Left lung (tissue), 10 donors: ENCODE measurements around the gene FOXD2. TPM values are rescaled to one million over a fixed set of nuclear protein-coding genes. Genes with fewer than 3 reads are reported as not detected.
A peak's percentile ranks its signal among the peaks of the same experiment; 100 is the strongest.

Source experiments
- ATAC-seq: fragments of 200-7000 bp; cut with Tn5 transposase; one replicate; pipeline ENCODE4 v1.9.1; 2020; ENCODE audit warnings: moderate library complexity
- DNase-seq, 4 donors: peaks; one replicate each; pipeline ENCODE4 v3.0.0-alpha.2; 2013 to 2020
- H3K27ac ChIP-seq, 2 donors: fragments of 200-600 bp; sonication (generic) in 1 of 2; one replicate each; pipeline versions ENCODE4 v1.5.0 to v1.8.0; 2020 to 2021
- H3K27me3 ChIP-seq, 2 donors: fragments of 200-600 bp; sonication (generic) in 1 of 2; one replicate each; pipeline versions ENCODE4 v1.5.0 to v1.8.0; 2020 to 2021
- H3K36me3 ChIP-seq, 2 donors: fragments of 200-600 bp; sonication (generic) in 1 of 2; one replicate each; pipeline versions ENCODE4 v1.5.0 to v1.8.0; 2020 to 2021
- H3K4me1 ChIP-seq, 2 donors: fragments of 200-600 bp; one replicate each; pipeline ENCODE4 v1.8.0; 2021
- H3K4me3 ChIP-seq, 2 donors: fragments of 200-600 bp; sonication (generic) in 1 of 2; one replicate each; pipeline versions ENCODE4 v1.5.0 to v1.8.0; 2020 to 2021; ENCODE audit warnings: mild to moderate bottlenecking in 1 of 2
- H3K9me3 ChIP-seq, 2 donors: fragments of 200-600 bp; sonication (generic) in 1 of 2; one replicate each; pipeline versions ENCODE4 v1.5.0 to v1.8.0; 2020 to 2021
- intact Hi-C, 2 donors: fragments of 100-400 bp; cut with DNase I; formaldehyde crosslinking; loops; one replicate each; pipeline versions ENCODE4 v1.11.2 to v1.14.2; 2022
- polyA plus RNA-seq, 6 donors: library from polyadenylated mRNA; unstranded; fragments of 120-200 nt; gene quantifications; one replicate each; pipeline ENCODE4 v1.2.1, GENCODE V29; 2013; ENCODE audit not compliant: insufficient read length in 6 of 6
- total RNA-seq, 2 donors: library from RNA; stranded (reverse); fragmentation: NEBNext Ultra II Directional; extraction: Animal tissue kit (Norgen Biotek cat#: 25700); gene quantifications; one replicate each; pipeline ENCODE4 v1.2.1, GENCODE V29; 2021
- TF ChIP-seq, protein P1 (sequence below), 2 donors: fragments of 200-600 bp; sonication (generic) in 1 of 2; IDR thresholded peaks; one replicate each; pipeline versions ENCODE4 v1.5.0 to v1.8.0; 2021; ENCODE audit warnings: antibody characterized with exemption in 2 of 2
- donor health status: DM: no; HTN: yes; CAD: no.
- donor health status: DM: no; HTN: no; CAD: no.

FOXD2 gene
- total and polyA plus RNA-seq, 8 donors: 0.29 to 0.46 (median 0.35) TPM

DNA sequence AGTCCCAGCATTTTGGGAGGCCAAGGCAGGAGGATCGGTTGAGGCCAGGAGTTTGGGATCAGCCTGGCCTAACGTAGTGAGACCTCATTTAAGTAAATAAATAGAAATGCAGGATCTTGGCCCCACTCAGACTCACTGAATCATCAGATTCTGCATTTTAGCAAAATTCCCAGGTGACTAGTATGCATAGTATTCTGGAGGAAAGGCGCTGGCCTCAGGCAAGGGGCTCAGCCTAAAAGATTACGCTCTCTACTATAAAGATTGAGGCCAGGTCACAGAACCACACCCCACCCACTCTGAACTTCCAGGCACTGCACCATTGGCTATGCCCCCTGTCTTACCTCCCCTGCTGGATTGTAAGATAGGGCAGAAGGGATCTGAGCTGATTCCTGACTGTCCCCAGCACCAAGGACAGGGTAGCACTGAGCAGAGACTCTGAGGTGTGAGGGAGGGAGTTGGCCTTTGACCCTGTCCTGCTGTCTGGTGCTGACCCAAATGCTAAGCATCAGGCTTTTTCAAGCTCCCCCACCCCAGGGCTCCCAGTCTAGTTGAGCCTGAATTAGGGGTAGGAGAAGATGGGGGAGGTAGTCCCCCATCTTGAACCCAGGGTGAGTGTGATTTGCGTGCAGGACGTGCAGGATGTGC, 19.0 kb upstream of the FOXD2 start:
- intact Hi-C loops: no loop called here
- Histone ChIP-seq H3K36me3 (no peaks in the 10 kb centered on the region), H3K4me3 (no peak overlapping the region), H3K27ac (no peak overlapping the region), H3K27me3 (peaks cover 26 to 88% of the 10 kb centered on the region in 2 donors), H3K4me1 (no peaks in the 10 kb centered on the region), H3K9me3 (no peaks in the 10 kb centered on the region)
- TF ChIP-seq, protein P1, sequence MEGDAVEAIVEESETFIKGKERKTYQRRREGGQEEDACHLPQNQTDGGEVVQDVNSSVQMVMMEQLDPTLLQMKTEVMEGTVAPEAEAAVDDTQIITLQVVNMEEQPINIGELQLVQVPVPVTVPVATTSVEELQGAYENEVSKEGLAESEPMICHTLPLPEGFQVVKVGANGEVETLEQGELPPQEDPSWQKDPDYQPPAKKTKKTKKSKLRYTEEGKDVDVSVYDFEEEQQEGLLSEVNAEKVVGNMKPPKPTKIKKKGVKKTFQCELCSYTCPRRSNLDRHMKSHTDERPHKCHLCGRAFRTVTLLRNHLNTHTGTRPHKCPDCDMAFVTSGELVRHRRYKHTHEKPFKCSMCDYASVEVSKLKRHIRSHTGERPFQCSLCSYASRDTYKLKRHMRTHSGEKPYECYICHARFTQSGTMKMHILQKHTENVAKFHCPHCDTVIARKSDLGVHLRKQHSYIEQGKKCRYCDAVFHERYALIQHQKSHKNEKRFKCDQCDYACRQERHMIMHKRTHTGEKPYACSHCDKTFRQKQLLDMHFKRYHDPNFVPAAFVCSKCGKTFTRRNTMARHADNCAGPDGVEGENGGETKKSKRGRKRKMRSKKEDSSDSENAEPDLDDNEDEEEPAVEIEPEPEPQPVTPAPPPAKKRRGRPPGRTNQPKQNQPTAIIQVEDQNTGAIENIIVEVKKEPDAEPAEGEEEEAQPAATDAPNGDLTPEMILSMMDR (IDR thresholded peaks at IDR 0.05): no peak
- no peak for DNase-seq
- ATAC-seq: no peak

DNA sequence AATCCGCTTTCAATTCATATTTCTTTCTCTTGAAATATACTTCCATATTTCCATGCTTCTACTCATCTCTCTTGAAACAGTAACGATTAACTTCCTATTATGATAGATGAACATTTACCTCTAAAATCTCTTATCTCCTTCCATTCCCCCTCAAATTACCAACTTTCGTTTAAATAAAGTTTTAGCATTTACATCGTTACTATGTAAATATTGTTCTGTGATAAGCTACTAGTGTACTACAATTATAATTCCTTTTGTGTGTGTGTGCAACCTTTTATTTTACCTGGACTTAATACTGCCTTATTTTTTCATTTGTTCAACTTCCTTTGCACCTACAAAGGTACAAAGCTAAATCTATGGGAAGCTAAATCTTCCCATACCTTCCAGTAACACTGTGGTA, 17.3 kb upstream of the FOXD2 start:
- Histone ChIP-seq H3K36me3 (no peaks in the 10 kb centered on the region), H3K27me3 (peaks cover 26 to 84% of the 10 kb centered on the region in 2 donors), H3K9me3 (no peaks in the 10 kb centered on the region), H3K27ac (no peak overlapping the region), H3K4me3 (no peak overlapping the region), H3K4me1 (no peaks in the 10 kb centered on the region)
- TF ChIP-seq, protein P1 (IDR thresholded peaks at IDR 0.05): no peak
- DNase-seq (no peak), ATAC-seq (no peak)
- intact Hi-C loops: no loop called here

DNA sequence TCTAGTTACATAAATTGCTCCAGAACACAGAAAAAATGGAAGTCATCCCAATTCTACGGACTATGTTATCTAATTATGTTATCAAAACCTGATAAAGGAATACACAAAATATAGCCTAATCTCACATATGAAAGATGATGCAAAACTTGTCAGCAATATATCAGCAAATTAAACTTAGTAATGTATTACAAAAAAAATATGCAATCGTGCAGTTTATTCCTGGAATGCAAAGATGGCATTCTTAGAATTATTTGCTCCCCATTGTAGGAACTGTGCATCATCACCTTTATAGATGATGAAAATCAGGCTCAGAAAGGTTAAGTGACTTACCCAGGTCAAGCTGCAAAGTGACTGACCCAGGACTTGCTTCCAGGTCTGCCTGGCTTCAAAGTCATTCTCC, 14.0 kb upstream of the FOXD2 start:
- Histone ChIP-seq H3K27me3 (peaks cover 0 to 55% of the 10 kb centered on the region in 2 donors), H3K27ac (no peak overlapping the region), H3K36me3 (no peaks in the 10 kb centered on the region), H3K9me3 (no peaks in the 10 kb centered on the region), H3K4me1 (no peaks in the 10 kb centered on the region), H3K4me3 (no peak overlapping the region)
- ATAC-seq (no peak), DNase-seq (no peak)
- intact Hi-C loops: no loop called here
- TF ChIP-seq, protein P1 (IDR thresholded peaks at IDR 0.05): no peak

DNA sequence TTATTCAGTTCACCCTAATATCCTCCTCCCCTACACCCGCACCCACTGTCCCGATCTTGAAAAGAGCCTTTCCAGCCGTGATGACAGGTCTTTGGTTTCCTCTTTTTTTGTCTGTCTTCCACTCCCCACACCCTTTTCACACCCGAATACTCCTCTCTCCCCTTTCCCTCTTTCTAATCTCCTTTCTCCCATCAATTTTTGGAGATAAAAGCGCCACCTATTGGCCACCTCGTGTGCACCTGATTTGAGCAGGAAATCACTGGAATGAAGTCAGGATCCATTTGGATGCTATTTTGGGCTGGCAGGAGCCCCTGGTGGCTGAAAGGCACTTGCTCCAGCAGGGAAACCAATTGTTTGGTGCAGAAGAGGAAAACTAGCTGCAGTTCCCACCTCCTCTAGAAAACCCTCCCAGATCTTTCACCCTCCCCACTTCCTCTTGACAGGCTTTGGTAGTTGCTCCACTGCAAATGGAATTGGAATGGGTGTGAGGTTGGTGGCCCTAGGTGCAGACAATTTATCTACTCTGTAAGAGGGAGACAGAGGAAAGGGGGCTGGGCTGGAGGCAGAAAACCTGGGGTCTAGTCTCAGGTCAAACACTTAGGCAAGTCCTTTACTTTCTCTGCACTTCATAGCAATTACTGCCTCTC, 13.4 kb upstream of the FOXD2 start:
- intact Hi-C loops: no loop called here
- Histone ChIP-seq H3K9me3 (no peaks in the 10 kb centered on the region), H3K36me3 (no peaks in the 10 kb centered on the region), H3K4me3 (no peak overlapping the region), H3K27me3 (peaks cover 0 to 50% of the 10 kb centered on the region in 2 donors), H3K4me1 (no peaks in the 10 kb centered on the region), H3K27ac (no peak overlapping the region)
- TF ChIP-seq, protein P1 (IDR thresholded peaks at IDR 0.05): peak; percentile 60 to 61
- ATAC-seq (peak; percentile 54), DNase-seq (no peak)

DNA sequence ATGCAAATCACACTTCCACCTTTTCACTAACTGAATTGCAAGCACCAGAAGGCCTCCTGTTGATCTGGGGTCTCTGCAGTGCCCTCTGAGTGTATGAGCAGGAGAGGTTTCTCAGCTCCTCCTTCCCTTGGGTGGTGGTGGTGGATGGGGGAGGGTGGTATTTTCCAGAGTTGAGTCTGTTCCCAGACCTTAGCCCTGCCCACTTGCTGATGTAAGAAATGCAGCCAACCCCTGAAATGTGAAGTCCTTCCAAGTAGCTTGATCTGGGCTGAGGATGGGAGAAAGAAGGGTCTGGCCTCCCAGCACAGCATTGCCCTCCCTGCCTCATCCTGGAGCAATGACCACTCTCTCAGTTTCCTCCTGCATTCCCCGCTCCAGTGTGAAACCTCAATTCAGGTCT, 6.3 kb upstream of the FOXD2 start:
- TF ChIP-seq, protein P1 (IDR thresholded peaks at IDR 0.05): no peak
- Histone ChIP-seq H3K36me3 (no peaks in the 10 kb centered on the region), H3K4me3 (no peak overlapping the region), H3K4me1 (peaks cover 17 to 41% of the 10 kb centered on the region in 2 donors), H3K27ac (no peak overlapping the region), H3K27me3 (peaks cover 18 to 75% of the 10 kb centered on the region in 2 donors), H3K9me3 (no peaks in the 10 kb centered on the region)
- intact Hi-C loops: loop anchor here in 1 of 2 donors (10.0 kb wide), 1 partner anchor 247 kb away; no protein-coding TSS in a partner anchor
- DNase-seq: no peak
- no peak for ATAC-seq
